Liver (tissue), 9 donors: Measurements from ENCODE around the gene SOX21. TPM values are rescaled to one million over a fixed set of nuclear protein-coding genes. Genes with fewer than 3 reads are reported as not detected.

Experiments
- DNase-seq: peaks from one replicate; pipeline ENCODE4 v3.0.0-alpha.2; 2017; ENCODE audit warnings: low spot score
- H3K27ac ChIP-seq, 2 donors: one replicate each; pipeline ENCODE4 v1.7.0; 2013; ENCODE audit warnings: inconsistent platforms in 2 of 2, low read length in 2 of 2, control low read depth in 1 of 2, low read depth in 1 of 2, mild to moderate bottlenecking in 1 of 2
- H3K27me3 ChIP-seq, 4 donors: one replicate each; pipeline versions ENCODE4 v1.6.1 to v1.7.0; 2013; ENCODE audit warnings: low read length in 3 of 4, inconsistent platforms in 1 of 4, mild to moderate bottlenecking in 1 of 4, moderate library complexity in 1 of 4; ENCODE audit not compliant: control insufficient read depth in 4 of 4, insufficient read depth in 4 of 4
- H3K36me3 ChIP-seq, 4 donors: one replicate each; pipeline versions ENCODE4 v1.6.1 to v1.7.0; 2013; ENCODE audit warnings: low read length in 3 of 4, mild to moderate bottlenecking in 3 of 4, low read depth in 1 of 4, moderate library complexity in 1 of 4; ENCODE audit not compliant: control insufficient read depth in 4 of 4, insufficient read depth in 3 of 4
- H3K4me1 ChIP-seq, 4 donors: one replicate each; pipeline versions ENCODE4 v1.6.1 to v1.7.0; 2013; ENCODE audit warnings: low read length in 3 of 4, mild to moderate bottlenecking in 3 of 4, moderate library complexity in 1 of 4; ENCODE audit not compliant: control insufficient read depth in 4 of 4, insufficient read depth in 4 of 4
- H3K4me3 ChIP-seq, 3 donors: one replicate each; pipeline versions ENCODE4 v1.6.1 to v1.7.0; 2013; ENCODE audit warnings: low read length in 3 of 3, control low read depth in 1 of 3, low read depth in 1 of 3, mild to moderate bottlenecking in 1 of 3
- H3K9ac ChIP-seq, 2 donors: one replicate each; pipeline ENCODE4 v1.7.0; 2013; ENCODE audit warnings: low read length in 2 of 2, mild to moderate bottlenecking in 2 of 2, moderate library complexity in 2 of 2, control low read depth in 1 of 2, low read depth in 1 of 2
- H3K9me3 ChIP-seq, 4 donors: one replicate each; pipeline versions ENCODE4 v1.6.1 to v1.7.0; 2013; ENCODE audit warnings: low read length in 3 of 4; ENCODE audit not compliant: control insufficient read depth in 4 of 4
- CTCF ChIP-seq: fragments of 150-350 bp; IDR thresholded peaks from 2 replicates; pipeline ENCODE4 v1.5.1; 2017; ENCODE audit warnings: improper control_type of control experiment, low read depth, low read length; ENCODE audit not compliant: missing input control
- EGR1 ChIP-seq, 2 donors: IDR thresholded peaks; 2 replicates each; pipeline ENCODE4 v1.6.1; 2016 to 2018; ENCODE audit warnings: antibody characterized with exemption in 2 of 2, low read depth in 2 of 2
- FOXA1 ChIP-seq: IDR thresholded peaks from 2 replicates; pipeline ENCODE4 v1.6.1; 2016; ENCODE audit warnings: antibody characterized with exemption
- GABPA ChIP-seq, 2 donors: IDR thresholded peaks in 1 of 2; conservative IDR thresholded peaks in 1 of 2; 2 replicates each; pipeline ENCODE4 v1.6.1; 2016; ENCODE audit warnings: antibody characterized with exemption in 2 of 2, mild to moderate bottlenecking in 1 of 2, moderate library complexity in 1 of 2
- YY1 ChIP-seq: IDR thresholded peaks from 2 replicates; pipeline ENCODE4 v1.6.1; 2016; ENCODE audit warnings: antibody characterized with exemption, mild to moderate bottlenecking
- ZBTB33 ChIP-seq: IDR thresholded peaks from 2 replicates; pipeline ENCODE4 v1.6.1; 2016; ENCODE audit warnings: antibody characterized with exemption
- WGBS: extraction: QIAGEN DNeasy Blood & Tissue Kit; methylation state at CpG from one replicate; pipeline ENCODE4 v1.1.7; 2013; 5-methylcytosine and 5-hydroxymethylcytosine counted together
- polyA plus RNA-seq, 2 donors: library from polyadenylated mRNA; stranded (reverse) in 1 of 2; unstranded in 1 of 2; fragments of 200-250 nt in 1 of 2; fragments of >200 nt in 1 of 2; fragmentation: Nextera tagmentation in 1 of 2; extraction: Ambion mirVana in 1 of 2; gene quantifications; one replicate each; pipeline versions ENCODE4 v1.2.1 to v1.2.3, GENCODE V29; 2013 to 2015
- total RNA-seq, 2 donors: library from RNA; depleted of rRNA; stranded (reverse); fragments of >200 nt; gene quantifications; one replicate each; pipeline ENCODE4 v1.2.3, GENCODE V29; 2014
- donor health status: healthy.
- donor health status: healthy.
- donor health status: healthy.
- donor health status: healthy.
- donor health status: healthy.

Gene SOX21
- total and polyA plus RNA-seq, 4 donors: not detected

GRCh38 chr13:94710881-94711560 lies 1.3 kb downstream of the SOX21 start:
- H3K4me3 ChIP-seq: peak overlapping the region in 1 of 3 donors; percentile 50
- H3K4me1 ChIP-seq: peaks cover 19 to 30% (median 28%) of the 10 kb centered on the region in 4 donors
- H3K9ac ChIP-seq: no peak overlapping the region
- no peaks in the 10 kb centered on the region for H3K9me3 ChIP-seq
- H3K27me3 ChIP-seq: peaks cover 3 to 27% (median 22%) of the 10 kb centered on the region in 4 donors
- TF ChIP-seq YY1: no peak
- peak; percentile 15 for TF ChIP-seq CTCF
- no peak for TF ChIP-seq GABPA (IDR thresholded peaks at IDR 0.05 in 1 of 2, conservative IDR thresholded peaks at IDR 0.05 in 1 of 2)
- TF ChIP-seq EGR1 (IDR thresholded peaks at IDR 0.05; ENCODE audit: low read depth in 2 of 2): no peak
- no peak overlapping the region for H3K27ac ChIP-seq
- DNase-seq: no peak
- no peaks in the 10 kb centered on the region for H3K36me3 ChIP-seq
- WGBS: 3% methylated on average over 81 of the region's 81 CpGs

GRCh38 chr13:94710065-94710781 lies 2.1 kb downstream of the SOX21 start:
- peaks cover 3 to 31% (median 28%) of the 10 kb centered on the region in 4 donors for H3K27me3 ChIP-seq
- no peak overlapping the region for H3K9ac ChIP-seq
- DNase-seq: no peak
- no peaks in the 10 kb centered on the region for H3K9me3 ChIP-seq
- H3K4me3 ChIP-seq: no peak overlapping the region
- TF ChIP-seq ZBTB33: no peak
- no peaks in the 10 kb centered on the region for H3K36me3 ChIP-seq
- peaks cover 19 to 30% (median 29%) of the 10 kb centered on the region in 4 donors for H3K4me1 ChIP-seq
- 10% methylated on average over 18 of the region's 18 CpGs for WGBS
- H3K27ac ChIP-seq: no peak overlapping the region

- no peak for TF ChIP-seq FOXA1
- Histone ChIP-seq H3K9ac (no peak overlapping the region), H3K27ac (no peak overlapping the region), H3K4me3 (no peak overlapping the region), H3K27me3 (peaks cover 3 to 31% (median 27%) of the 10 kb centered on the region in 4 donors), H3K36me3 (no peaks in the 10 kb centered on the region), H3K9me3 (no peaks in the 10 kb centered on the region), H3K4me1 (peaks cover 19 to 30% (median 29%) of the 10 kb centered on the region in 4 donors)
- no peak for DNase-seq
- WGBS: 11% methylated on average over 7 of the region's 7 CpGs
These were observed 3.1 kb downstream of the SOX21 start for GRCh38 chr13:94709001-94709834.
